AG10803 (cell line): Measurements from ENCODE around the gene PHF12.

Source experiments
- DNase-seq: peaks from one replicate; pipeline ENCODE4 v3.0.0; 2010; ENCODE audit warnings: low read depth
- H3K4me3 ChIP-seq: 2 replicates; pipeline ENCODE4 v1.5.1; 2011; ENCODE audit warnings: mild to moderate bottlenecking, low read length, control low read depth
- CTCF ChIP-seq: conservative IDR thresholded peaks from 2 replicates; pipeline ENCODE4 v1.5.1; 2011; ENCODE audit warnings: mild to moderate bottlenecking, low read length, control low read depth, inconsistent platforms

PHF12 gene

GRCh38 chr17:28862561-28862960, 88.8 kb downstream of the PHF12 start:
- no peak for TF ChIP-seq CTCF
- DNase-seq, result no peak
- H3K4me3 ChIP-seq, result no peak overlapping the region

- no peak for DNase-seq
- no peak for TF ChIP-seq CTCF
- no peak overlapping the region for H3K4me3 ChIP-seq
Observed at GRCh38 chr17:28861393-28862203, 89.7 kb downstream of the PHF12 start.

- no peak for TF ChIP-seq CTCF
- DNase-seq, result no peak
- no peak overlapping the region for H3K4me3 ChIP-seq
Observed at GRCh38 chr17:28860363-28860808, 90.9 kb downstream of the PHF12 start.

GRCh38 chr17:28858801-28859355, 92.4 kb downstream of the PHF12 start:
- no peak for TF ChIP-seq CTCF

GRCh38 chr17:28857905-28858800, 93.2 kb downstream of the PHF12 start:
- no peak overlapping the region for H3K4me3 ChIP-seq
- no peak for DNase-seq
- no peak for TF ChIP-seq CTCF

More at GRCh38 chr17:28858801-28859355, 92.4 kb downstream of the PHF12 start:
- no peak overlapping the region for H3K4me3 ChIP-seq
- no peak for DNase-seq

GRCh38 chr17:28856028-28856574, 95.2 kb downstream of the PHF12 start:
- no peak overlapping the region for H3K4me3 ChIP-seq
- no peak for TF ChIP-seq CTCF
- DNase-seq, result no peak
